HG03066 (cell line): ENCODE data around the gene EXOSC5.
"Not testable (repeated sequence)": the region's sequence is repeated elsewhere in the genome, so short reads cannot be mapped to it uniquely, and the experiment has no call there.

Source experiments
- ATAC-seq: cut with Tn5 transposase; IDR thresholded peaks from one replicate; pipeline ENCODE4 v1.9.1; 2021; ENCODE audit warnings: low read depth; ENCODE audit not compliant: unreplicated experiment

Gene EXOSC5

GRCh38 chr19:41397086-41398049, at the start of gene EXOSC5, which contains the start of gene BCKDHA:
TSS of gene EXOSC5 (minus strand) at chr19:41397359. CDS start at chr19:41397328, 31 bp downstream.
TSS of gene BCKDHA (plus strand) at chr19:41397818. CDS start at chr19:41397828, 10 bp downstream.
- ATAC-seq, result peak; percentile 87

- ATAC-seq, result no peak
Observed at GRCh38 chr19:41445575-41445974, 48.4 kb upstream of the EXOSC5 start.

DNA sequence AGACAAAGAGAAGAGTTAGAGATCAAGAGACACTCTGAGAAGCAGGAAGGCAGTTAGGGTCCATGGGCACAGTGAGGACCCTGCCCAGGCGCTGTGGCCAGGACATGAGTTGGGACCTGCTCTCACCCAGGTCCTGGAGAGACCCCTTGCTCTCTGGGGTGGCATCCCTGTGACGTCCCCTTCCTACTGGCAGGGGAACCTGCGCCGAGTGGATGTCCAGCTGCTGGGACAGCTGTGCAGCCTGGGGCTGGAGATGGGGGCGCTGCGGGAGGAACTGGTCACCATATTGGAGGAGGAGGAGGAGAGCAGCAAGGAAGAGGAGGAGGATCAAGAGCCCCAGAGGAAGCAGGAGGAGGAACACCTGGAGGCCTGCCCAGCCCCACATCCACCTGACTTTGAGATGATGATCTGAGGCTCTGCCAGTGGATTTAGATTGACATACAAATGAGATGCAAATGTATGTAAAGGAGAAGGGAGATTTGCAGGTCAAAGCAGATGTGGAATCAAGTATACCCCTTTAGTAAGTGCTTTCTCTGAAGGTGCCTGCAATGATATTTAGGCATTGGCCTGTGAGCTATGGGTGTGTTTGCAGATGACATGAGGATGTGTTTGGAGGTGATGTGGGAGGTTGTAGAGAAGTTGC, 46.8 kb upstream of the EXOSC5 start:
- ATAC-seq, result no peak

DNA sequence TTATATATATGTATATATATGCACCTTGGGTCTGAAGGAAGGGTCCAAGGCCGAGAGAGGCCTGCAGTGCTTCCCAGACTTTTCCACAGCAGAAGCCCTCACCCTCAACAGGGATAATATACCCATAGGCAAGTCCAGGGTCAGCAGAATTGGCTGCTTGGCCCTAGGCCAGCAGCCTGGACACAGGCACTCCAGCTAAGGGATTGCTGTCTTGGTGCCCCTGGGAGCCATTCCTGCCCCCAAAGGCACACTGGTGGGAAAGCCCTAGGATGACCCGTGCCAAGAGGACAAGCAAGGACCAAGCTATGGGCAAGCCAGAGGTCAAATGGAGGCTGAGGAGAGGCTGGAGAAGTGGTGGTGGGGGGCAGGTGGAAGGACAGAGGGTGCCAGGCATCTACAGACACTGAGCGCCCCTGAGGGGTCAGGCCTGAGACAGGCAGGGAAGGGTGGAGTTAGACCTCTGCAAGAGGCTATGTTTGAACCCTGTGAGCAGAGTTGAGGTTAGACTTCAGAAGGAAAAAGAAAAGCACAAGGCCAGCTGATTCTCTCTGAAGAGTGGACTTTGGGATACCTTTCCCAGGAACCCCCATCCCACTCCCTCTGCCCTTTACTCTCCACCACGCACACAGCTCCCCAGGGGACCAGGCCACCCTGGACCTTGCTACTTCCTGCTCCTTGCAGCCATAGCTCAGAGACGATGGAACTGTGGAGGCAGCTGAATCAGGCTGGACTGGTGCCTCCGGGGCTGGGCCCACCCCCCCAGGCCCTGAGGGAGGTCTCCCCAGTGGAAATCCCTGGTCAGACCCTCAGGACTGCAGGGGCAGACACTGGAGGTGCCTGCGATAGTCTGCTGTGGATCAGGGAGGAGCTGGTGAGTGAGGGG, 45.6 kb upstream of the EXOSC5 start, which contains the start of gene ERICH4:
Gene ERICH4 (plus strand): TSS at position 684 of the 883 bp plus-strand sequence. CDS start 14 bp downstream, at position 698.
- ATAC-seq, result no peak

- ATAC-seq, result no peak
Observed at GRCh38 chr19:41441321-41441945, 44.3 kb upstream of the EXOSC5 start.

DNA sequence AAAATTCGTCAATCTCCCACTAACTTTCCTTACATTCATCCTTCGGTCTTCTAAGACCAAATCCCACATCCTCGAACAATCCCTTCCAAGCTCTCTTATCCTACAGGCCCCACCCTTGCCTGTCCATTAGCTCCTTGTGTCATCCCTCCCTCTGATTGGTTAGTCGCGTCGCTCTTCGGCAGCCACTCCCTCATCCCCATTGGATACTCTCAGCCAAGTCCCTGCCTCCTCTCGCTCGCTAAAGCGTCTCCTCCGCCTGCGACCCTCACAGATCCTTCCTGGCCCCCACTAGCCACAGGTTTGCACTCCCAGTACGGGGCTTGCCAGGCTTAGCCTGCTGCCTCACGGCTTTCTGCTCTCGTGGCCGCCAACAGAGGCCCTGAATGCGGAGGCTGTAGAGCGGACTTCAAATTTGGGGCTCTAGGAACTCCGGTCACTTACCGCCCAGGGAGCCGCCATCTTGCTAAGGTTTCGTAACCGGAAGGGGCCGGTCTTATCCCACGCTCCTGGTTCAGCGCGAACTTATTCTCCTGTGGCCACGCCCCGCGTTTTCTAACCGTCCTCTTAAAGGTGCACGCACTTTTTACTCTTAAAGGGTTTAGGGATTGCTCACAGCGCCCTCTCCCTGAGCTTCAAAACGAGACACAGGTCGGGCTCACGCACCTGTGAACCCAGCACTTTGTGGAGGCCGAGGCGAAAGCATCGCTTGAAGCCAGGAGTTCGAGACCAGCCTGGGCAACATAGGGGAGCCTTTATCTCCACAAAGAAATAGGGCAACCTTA, 42.5 kb upstream of the EXOSC5 start, which contains the start of gene DMAC2:
Gene DMAC2 (minus strand): TSS at position 472 of the 782 bp plus-strand sequence. CDS start 13 bp downstream, at position 459.
- ATAC-seq, result peak; percentile 89

DNA sequence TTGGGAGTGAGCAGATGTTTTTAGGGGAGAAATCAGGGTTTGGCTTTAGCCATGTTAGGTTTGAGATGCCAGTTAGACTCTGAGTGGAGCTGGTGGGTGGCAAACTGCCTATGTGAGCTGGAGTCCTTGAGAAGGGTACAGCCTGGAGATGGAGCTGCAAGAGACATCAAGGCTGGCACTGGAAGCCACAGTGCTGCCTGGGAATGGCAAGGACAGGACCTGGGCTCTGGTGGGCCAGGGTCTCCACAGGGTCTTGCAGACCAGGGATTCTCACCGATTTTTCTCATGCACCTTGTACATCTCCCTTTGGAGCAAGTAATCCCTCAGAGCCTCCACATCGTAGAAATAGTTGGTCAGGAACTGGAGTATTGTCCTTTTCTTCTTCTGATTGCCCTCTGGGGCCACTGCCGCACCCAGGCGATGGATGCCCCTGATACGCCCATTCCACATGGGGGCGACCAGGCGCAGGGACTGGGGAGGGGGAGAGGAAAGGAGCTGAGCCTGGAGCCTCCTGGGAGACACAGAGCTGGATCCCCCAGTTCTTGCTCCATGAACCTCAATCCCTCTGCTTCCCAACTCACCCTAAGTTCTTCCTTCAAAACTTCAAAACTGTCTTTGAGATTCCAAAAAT, 40.9 kb upstream of the EXOSC5 start:
- no peak for ATAC-seq

DNA sequence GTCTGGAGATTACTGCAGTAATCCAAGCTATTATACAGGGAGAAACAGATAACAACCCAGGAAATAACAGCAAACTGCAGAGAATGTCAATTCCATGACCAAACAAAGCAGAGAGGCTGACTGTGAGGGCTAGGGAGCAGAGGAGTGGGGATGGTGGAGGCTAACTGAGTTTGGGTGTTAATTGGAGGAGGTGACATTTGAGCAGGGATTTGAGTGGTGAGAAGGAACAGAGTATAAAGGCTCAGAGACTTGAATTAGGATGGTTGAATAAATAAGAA, 39.5 kb upstream of the EXOSC5 start:
- no peak for ATAC-seq

DNA sequence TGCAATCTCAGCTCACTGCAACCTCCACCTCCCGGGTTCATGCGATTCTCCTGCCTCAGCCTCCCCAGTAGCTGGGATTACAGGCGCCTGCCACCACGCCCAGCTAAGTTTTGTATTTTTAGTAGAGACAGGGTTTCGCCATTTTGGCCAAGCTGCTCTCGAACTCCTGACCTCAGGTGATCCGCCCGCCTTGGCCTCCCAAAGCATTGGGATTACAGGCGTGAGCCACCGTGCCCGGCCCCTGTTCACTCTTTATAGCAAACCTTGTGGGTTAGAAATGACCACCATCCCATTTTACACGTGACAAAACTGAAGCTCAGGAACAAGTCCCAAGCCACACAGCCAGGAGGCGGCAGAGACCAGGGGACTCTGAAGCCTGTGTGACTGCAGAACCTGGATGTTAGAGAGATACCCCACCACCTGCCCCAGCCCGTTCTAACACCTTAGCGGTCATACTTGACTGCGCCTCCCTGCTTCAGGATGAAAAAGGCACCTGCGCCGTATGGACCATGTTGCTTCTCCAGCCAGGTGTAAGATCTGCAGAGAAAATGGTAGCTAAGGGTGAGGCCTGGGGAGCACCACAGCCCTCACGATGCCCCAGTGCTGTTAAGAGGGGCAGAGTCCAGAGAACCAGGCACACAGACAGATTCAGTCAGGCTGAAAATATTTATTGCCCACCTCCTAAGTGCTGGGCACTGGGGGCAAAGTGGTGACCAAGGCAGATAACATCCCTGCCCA, 38.9 kb upstream of the EXOSC5 start:
- ATAC-seq, result no peak

GRCh38 chr19:41435376-41435775, 38.2 kb upstream of the EXOSC5 start:
- ATAC-seq, result not testable (repeated sequence)

GRCh38 chr19:41434450-41434849, 37.3 kb upstream of the EXOSC5 start:
- no peak for ATAC-seq

GRCh38 chr19:41433171-41433570, 36.0 kb upstream of the EXOSC5 start:
- ATAC-seq, result no peak

- no peak for ATAC-seq
Observed at GRCh38 chr19:41431426-41432386, 34.5 kb upstream of the EXOSC5 start.

GRCh38 chr19:41430922-41431321, 33.8 kb upstream of the EXOSC5 start:
- no peak for ATAC-seq

GRCh38 chr19:41428481-41428859, 31.3 kb upstream of the EXOSC5 start:
- no peak for ATAC-seq

- no peak for ATAC-seq
Observed at GRCh38 chr19:41427647-41428480, 30.7 kb upstream of the EXOSC5 start.
